Testis (tissue), 3 donors: ENCODE measurements around the gene PAQR7. TPM values are rescaled to one million over a fixed set of nuclear protein-coding genes. Genes with fewer than 3 reads are reported as not detected.

ENCODE experiments used
- DNase-seq: peaks from one replicate; pipeline ENCODE4 v3.0.0-alpha.2; 2019
- H3K27ac ChIP-seq, 2 donors: fragments of 200-600 bp; sonication (generic); one replicate each; pipeline ENCODE4 v1.5.1; 2019
- H3K27me3 ChIP-seq: fragments of 200-600 bp; sonication (generic); one replicate; pipeline ENCODE4 v1.5.1; 2019
- H3K36me3 ChIP-seq: fragments of 200-600 bp; sonication (generic); one replicate; pipeline ENCODE4 v1.5.1; 2017; ENCODE audit warnings: low read depth; ENCODE audit errors: missing control alignments
- H3K4me1 ChIP-seq: fragments of 200-600 bp; sonication (generic); one replicate; pipeline ENCODE4 v1.5.1; 2019
- H3K4me3 ChIP-seq, 2 donors: fragments of 200-600 bp; sonication (generic); one replicate each; pipeline ENCODE4 v1.5.1; 2017 to 2019
- H3K9me3 ChIP-seq: fragments of 200-600 bp; sonication (generic); one replicate; pipeline ENCODE4 v1.5.1; 2017
- CTCF ChIP-seq, 3 experiments: fragments of 450-650 bp in 2 of 3; fragments of 200-600 bp in 1 of 3; sonication (generic) in 1 of 3; IDR thresholded peaks; one replicate each; pipeline ENCODE4 v1.5.1; 2016 to 2019; ENCODE audit warnings: antibody characterized with exemption in 3 of 3, mild to moderate bottlenecking in 2 of 3, moderate library complexity in 1 of 3
- POLR2A ChIP-seq: fragments of 450-650 bp; IDR thresholded peaks from one replicate; pipeline ENCODE4 v1.6.1; 2017; ENCODE audit warnings: antibody characterized with exemption, mild to moderate bottlenecking, moderate library complexity
- WGBS, 2 donors: methylation state at CpG; one replicate each; pipeline ENCODE4 v1.1.5; 2018; 5-methylcytosine and 5-hydroxymethylcytosine counted together
- intact Hi-C: fragments of 100-400 bp; cut with DNase I; formaldehyde crosslinking; loops from one replicate; pipeline ENCODE4 v1.15.1; 2023; ENCODE audit warnings: low total_unique reads
- polyA plus RNA-seq: library from polyadenylated mRNA; stranded (reverse); fragments of 350-450 nt; fragmentation: Illumina TruSeq; extraction: RNeasy Lipid Tissue Mini Kit (QIAGEN cat#74804); gene quantifications from one replicate; pipeline ENCODE4 v1.2.3, GENCODE V29; 2014; ENCODE audit warnings: low read depth, low replicate concordance; ENCODE audit not compliant: insufficient read depth
- total RNA-seq, 2 donors: library from RNA; depleted of rRNA; stranded (reverse); fragments of >200 nt; gene quantifications; one replicate each; pipeline ENCODE4 v1.2.3, GENCODE V29; 2016

The PAQR7 gene
- total and polyA plus RNA-seq, 3 donors from 2014 or later = 89.3 to 94.8 (median 92.4) TPM

- no peaks in the 10 kb centered on the region for H3K36me3 ChIP-seq
Observed at GRCh38 chr1:25826571-25826970, 48.9 kb downstream of the PAQR7 start.

GRCh38 chr1:25825605-25826004, 49.9 kb downstream of the PAQR7 start:
- Histone ChIP-seq H3K27me3 (no peaks in the 10 kb centered on the region), H3K4me3 (no peak overlapping the region), H3K36me3 (no peaks in the 10 kb centered on the region), H3K9me3 (no peaks in the 10 kb centered on the region), H3K4me1 (peaks cover 21% of the 10 kb centered on the region), H3K27ac (no peak overlapping the region)
- intact Hi-C loops = no loop called here
- TF ChIP-seq POLR2A (no peak), CTCF (IDR thresholded peaks at IDR 0.05) (no peak)
- DNase-seq = no peak
- 85 to 94% methylated on average over 2 of the region's 2 CpGs for WGBS, 2 donors

More at GRCh38 chr1:25826571-25826970, 48.9 kb downstream of the PAQR7 start:
- WGBS, 2 donors = 94 to 95% methylated on average over 6 to 9 of the region's 10 CpGs
- H3K4me3 ChIP-seq = no peak overlapping the region
- no peak for TF ChIP-seq POLR2A
- no peak for TF ChIP-seq CTCF (IDR thresholded peaks at IDR 0.05)
- DNase-seq = no peak
- H3K27ac ChIP-seq = no peak overlapping the region
- intact Hi-C loops = no loop called here
- peaks cover 13% of the 10 kb centered on the region for H3K4me1 ChIP-seq
- no peaks in the 10 kb centered on the region for H3K27me3 ChIP-seq
- H3K9me3 ChIP-seq = no peaks in the 10 kb centered on the region

GRCh38 chr1:25821630-25822091, 53.8 kb downstream of the PAQR7 start:
- intact Hi-C loops = no loop called here

GRCh38 chr1:25821112-25821476, 54.4 kb downstream of the PAQR7 start:
- 17 to 19% methylated on average over 10 of the region's 10 CpGs for WGBS, 2 donors
- H3K27ac ChIP-seq = peak overlapping the region; percentile 90 to 94
- no peaks in the 10 kb centered on the region for H3K9me3 ChIP-seq
- peaks cover 32% of the 10 kb centered on the region for H3K4me1 ChIP-seq
- peak overlapping the region; percentile 92 to 98 for H3K4me3 ChIP-seq
- no peaks in the 10 kb centered on the region for H3K36me3 ChIP-seq
- TF ChIP-seq CTCF (IDR thresholded peaks at IDR 0.05) (no peak), POLR2A (no peak)
- intact Hi-C loops = no loop called here
- no peaks in the 10 kb centered on the region for H3K27me3 ChIP-seq
- DNase-seq = no peak

More at GRCh38 chr1:25821630-25822091, 53.8 kb downstream of the PAQR7 start:
- no peaks in the 10 kb centered on the region for H3K36me3 ChIP-seq
- no peak overlapping the region for H3K4me3 ChIP-seq
- peak overlapping the region in 1 of 2 donors; percentile 94 for H3K27ac ChIP-seq
- H3K4me1 ChIP-seq = peaks cover 32% of the 10 kb centered on the region
- no peaks in the 10 kb centered on the region for H3K27me3 ChIP-seq
- TF ChIP-seq CTCF (IDR thresholded peaks at IDR 0.05) (no peak), POLR2A (no peak)
- H3K9me3 ChIP-seq = no peaks in the 10 kb centered on the region
- WGBS, 2 donors = 36 to 43% methylated on average over 5 of the region's 5 CpGs
- peak; percentile 82 for DNase-seq
